ENCODE measurements around the gene NELL1.

The NELL1 gene

GRCh38 chr11:21353425-21353824 lies 684.0 kb downstream of the NELL1 start:
- no peak overlapping the region for H3K9ac ChIP-seq (ENCODE audit: low read depth in 1 of 2, low read length in 2 of 2)
- H3K27me3 ChIP-seq (ENCODE audit: control insufficient read depth in 1 of 2, insufficient read depth in 2 of 2, low read length in 2 of 2), result no peaks in the 10 kb centered on the region
- no peak overlapping the region for H3K27ac ChIP-seq (ENCODE audit: low read depth, low read length)
- no peaks in the 10 kb centered on the region for H3K4me1 ChIP-seq (ENCODE audit: control insufficient read depth in 1 of 2, insufficient read depth in 2 of 2, low read length in 2 of 2)
- H3K36me3 ChIP-seq (ENCODE audit: control insufficient read depth in 1 of 2, insufficient read depth in 2 of 2, low read length in 2 of 2), result no peaks in the 10 kb centered on the region
- no peaks in the 10 kb centered on the region for H3K9me3 ChIP-seq (ENCODE audit: control insufficient read depth in 1 of 2, low read length in 2 of 2)
- H3K4me3 ChIP-seq (ENCODE audit: low read depth in 1 of 2, low read length in 2 of 2), result no peak overlapping the region

- no peaks in the 10 kb centered on the region for H3K9me3 ChIP-seq (ENCODE audit: control insufficient read depth in 1 of 2, low read length in 2 of 2)
- no peaks in the 10 kb centered on the region for H3K4me1 ChIP-seq (ENCODE audit: control insufficient read depth in 1 of 2, insufficient read depth in 2 of 2, low read length in 2 of 2)
- H3K36me3 ChIP-seq (ENCODE audit: control insufficient read depth in 1 of 2, insufficient read depth in 2 of 2, low read length in 2 of 2), result no peaks in the 10 kb centered on the region
- H3K27me3 ChIP-seq (ENCODE audit: control insufficient read depth in 1 of 2, insufficient read depth in 2 of 2, low read length in 2 of 2), result no peaks in the 10 kb centered on the region
- no peak overlapping the region for H3K27ac ChIP-seq (ENCODE audit: low read depth, low read length)
- H3K9ac ChIP-seq (ENCODE audit: low read depth in 1 of 2, low read length in 2 of 2), result no peak overlapping the region
- no peak overlapping the region for H3K4me3 ChIP-seq (ENCODE audit: low read depth in 1 of 2, low read length in 2 of 2)
These were observed 695.7 kb downstream of the NELL1 start for GRCh38 chr11:21364866-21365624.

- H3K9me3 ChIP-seq (ENCODE audit: control insufficient read depth in 1 of 2, low read length in 2 of 2), result no peaks in the 10 kb centered on the region
These were observed 700.6 kb downstream of the NELL1 start for GRCh38 chr11:21369947-21370346.

GRCh38 chr11:21371044-21371443 lies 701.7 kb downstream of the NELL1 start:
- Histone ChIP-seq H3K27ac (ENCODE audit: low read depth, low read length) (no peak overlapping the region), H3K27me3 (ENCODE audit: control insufficient read depth in 1 of 2, insufficient read depth in 2 of 2, low read length in 2 of 2) (no peaks in the 10 kb centered on the region), H3K9me3 (ENCODE audit: control insufficient read depth in 1 of 2, low read length in 2 of 2) (no peaks in the 10 kb centered on the region), H3K36me3 (ENCODE audit: control insufficient read depth in 1 of 2, insufficient read depth in 2 of 2, low read length in 2 of 2) (no peaks in the 10 kb centered on the region), H3K4me1 (ENCODE audit: control insufficient read depth in 1 of 2, insufficient read depth in 2 of 2, low read length in 2 of 2) (no peaks in the 10 kb centered on the region), H3K4me3 (ENCODE audit: low read depth in 1 of 2, low read length in 2 of 2) (no peak overlapping the region), H3K9ac (ENCODE audit: low read depth in 1 of 2, low read length in 2 of 2) (no peak overlapping the region)

More at GRCh38 chr11:21369947-21370346, 700.6 kb downstream of the NELL1 start:
- Histone ChIP-seq H3K27me3 (ENCODE audit: control insufficient read depth in 1 of 2, insufficient read depth in 2 of 2, low read length in 2 of 2) (no peaks in the 10 kb centered on the region), H3K27ac (ENCODE audit: low read depth, low read length) (no peak overlapping the region), H3K4me1 (ENCODE audit: control insufficient read depth in 1 of 2, insufficient read depth in 2 of 2, low read length in 2 of 2) (no peaks in the 10 kb centered on the region), H3K4me3 (ENCODE audit: low read depth in 1 of 2, low read length in 2 of 2) (no peak overlapping the region), H3K36me3 (ENCODE audit: control insufficient read depth in 1 of 2, insufficient read depth in 2 of 2, low read length in 2 of 2) (no peaks in the 10 kb centered on the region), H3K9ac (ENCODE audit: low read depth in 1 of 2, low read length in 2 of 2) (no peak overlapping the region)

- H3K9ac ChIP-seq (ENCODE audit: low read depth in 1 of 2, low read length in 2 of 2), result no peak overlapping the region
- H3K9me3 ChIP-seq (ENCODE audit: control insufficient read depth in 1 of 2, low read length in 2 of 2), result no peaks in the 10 kb centered on the region
- H3K27me3 ChIP-seq (ENCODE audit: control insufficient read depth in 1 of 2, insufficient read depth in 2 of 2, low read length in 2 of 2), result no peaks in the 10 kb centered on the region
- no peaks in the 10 kb centered on the region for H3K4me1 ChIP-seq (ENCODE audit: control insufficient read depth in 1 of 2, insufficient read depth in 2 of 2, low read length in 2 of 2)
- H3K36me3 ChIP-seq (ENCODE audit: control insufficient read depth in 1 of 2, insufficient read depth in 2 of 2, low read length in 2 of 2), result no peaks in the 10 kb centered on the region
- no peak overlapping the region for H3K4me3 ChIP-seq (ENCODE audit: low read depth in 1 of 2, low read length in 2 of 2)
- no peak overlapping the region for H3K27ac ChIP-seq (ENCODE audit: low read depth, low read length)
These were observed 703.3 kb downstream of the NELL1 start for GRCh38 chr11:21372672-21373071.

- H3K4me1 ChIP-seq (ENCODE audit: control insufficient read depth in 1 of 2, insufficient read depth in 2 of 2, low read length in 2 of 2), result no peaks in the 10 kb centered on the region
- no peak overlapping the region for H3K27ac ChIP-seq (ENCODE audit: low read depth, low read length)
- no peak overlapping the region for H3K4me3 ChIP-seq (ENCODE audit: low read depth in 1 of 2, low read length in 2 of 2)
- H3K36me3 ChIP-seq (ENCODE audit: control insufficient read depth in 1 of 2, insufficient read depth in 2 of 2, low read length in 2 of 2), result no peaks in the 10 kb centered on the region
- no peaks in the 10 kb centered on the region for H3K27me3 ChIP-seq (ENCODE audit: control insufficient read depth in 1 of 2, insufficient read depth in 2 of 2, low read length in 2 of 2)
- no peaks in the 10 kb centered on the region for H3K9me3 ChIP-seq (ENCODE audit: control insufficient read depth in 1 of 2, low read length in 2 of 2)
- no peak overlapping the region for H3K9ac ChIP-seq (ENCODE audit: low read depth in 1 of 2, low read length in 2 of 2)
These were observed 705.0 kb downstream of the NELL1 start for GRCh38 chr11:21374376-21374775.

- H3K27me3 ChIP-seq (ENCODE audit: control insufficient read depth in 1 of 2, insufficient read depth in 2 of 2, low read length in 2 of 2), result no peaks in the 10 kb centered on the region
These were observed 716.5 kb downstream of the NELL1 start for GRCh38 chr11:21385669-21386440.

GRCh38 chr11:21390430-21390829 lies 721.0 kb downstream of the NELL1 start:
- Histone ChIP-seq H3K9me3 (ENCODE audit: control insufficient read depth in 1 of 2, low read length in 2 of 2) (no peaks in the 10 kb centered on the region), H3K36me3 (ENCODE audit: control insufficient read depth in 1 of 2, insufficient read depth in 2 of 2, low read length in 2 of 2) (no peaks in the 10 kb centered on the region), H3K9ac (ENCODE audit: low read depth in 1 of 2, low read length in 2 of 2) (no peak overlapping the region), H3K4me1 (ENCODE audit: control insufficient read depth in 1 of 2, insufficient read depth in 2 of 2, low read length in 2 of 2) (no peaks in the 10 kb centered on the region), H3K27ac (ENCODE audit: low read depth, low read length) (no peak overlapping the region), H3K27me3 (ENCODE audit: control insufficient read depth in 1 of 2, insufficient read depth in 2 of 2, low read length in 2 of 2) (no peaks in the 10 kb centered on the region), H3K4me3 (ENCODE audit: low read depth in 1 of 2, low read length in 2 of 2) (no peak overlapping the region)

More at GRCh38 chr11:21385669-21386440, 716.5 kb downstream of the NELL1 start:
- Histone ChIP-seq H3K9ac (ENCODE audit: low read depth in 1 of 2, low read length in 2 of 2) (no peak overlapping the region), H3K4me3 (ENCODE audit: low read depth in 1 of 2, low read length in 2 of 2) (no peak overlapping the region), H3K36me3 (ENCODE audit: control insufficient read depth in 1 of 2, insufficient read depth in 2 of 2, low read length in 2 of 2) (no peaks in the 10 kb centered on the region), H3K4me1 (ENCODE audit: control insufficient read depth in 1 of 2, insufficient read depth in 2 of 2, low read length in 2 of 2) (no peaks in the 10 kb centered on the region), H3K27ac (ENCODE audit: low read depth, low read length) (no peak overlapping the region), H3K9me3 (ENCODE audit: control insufficient read depth in 1 of 2, low read length in 2 of 2) (no peaks in the 10 kb centered on the region)

GRCh38 chr11:21396342-21397008 lies 727.1 kb downstream of the NELL1 start:
- Histone ChIP-seq H3K4me3 (ENCODE audit: low read depth in 1 of 2, low read length in 2 of 2) (no peak overlapping the region), H3K9me3 (ENCODE audit: control insufficient read depth in 1 of 2, low read length in 2 of 2) (no peaks in the 10 kb centered on the region), H3K27me3 (ENCODE audit: control insufficient read depth in 1 of 2, insufficient read depth in 2 of 2, low read length in 2 of 2) (no peaks in the 10 kb centered on the region), H3K36me3 (ENCODE audit: control insufficient read depth in 1 of 2, insufficient read depth in 2 of 2, low read length in 2 of 2) (no peaks in the 10 kb centered on the region), H3K9ac (ENCODE audit: low read depth in 1 of 2, low read length in 2 of 2) (no peak overlapping the region), H3K4me1 (ENCODE audit: control insufficient read depth in 1 of 2, insufficient read depth in 2 of 2, low read length in 2 of 2) (no peaks in the 10 kb centered on the region), H3K27ac (ENCODE audit: low read depth, low read length) (no peak overlapping the region)

- H3K27ac ChIP-seq (ENCODE audit: low read depth, low read length), result no peak overlapping the region
- H3K4me3 ChIP-seq (ENCODE audit: low read depth in 1 of 2, low read length in 2 of 2), result no peak overlapping the region
- H3K27me3 ChIP-seq (ENCODE audit: control insufficient read depth in 1 of 2, insufficient read depth in 2 of 2, low read length in 2 of 2), result no peaks in the 10 kb centered on the region
- no peaks in the 10 kb centered on the region for H3K9me3 ChIP-seq (ENCODE audit: control insufficient read depth in 1 of 2, low read length in 2 of 2)
- no peaks in the 10 kb centered on the region for H3K36me3 ChIP-seq (ENCODE audit: control insufficient read depth in 1 of 2, insufficient read depth in 2 of 2, low read length in 2 of 2)
- H3K4me1 ChIP-seq (ENCODE audit: control insufficient read depth in 1 of 2, insufficient read depth in 2 of 2, low read length in 2 of 2), result no peaks in the 10 kb centered on the region
- no peak overlapping the region for H3K9ac ChIP-seq (ENCODE audit: low read depth in 1 of 2, low read length in 2 of 2)
These were observed 728.8 kb downstream of the NELL1 start for GRCh38 chr11:21398195-21398594.

All from duodenal mucosa (tissue), 2 donors.